Activated CD4-positive, alpha-beta T cell treated with anti-CD3 and anti-CD28 coated beads, Interleukin-2, amount 50 U/mL, for 48 hours (primary cell): ENCODE results near the gene NHERF2.

ENCODE experiments used
- DNase-seq, 2 experiments: peaks; one replicate each; pipeline ENCODE4 v3.0.0-alpha.2; 2020

Gene NHERF2

DNA sequence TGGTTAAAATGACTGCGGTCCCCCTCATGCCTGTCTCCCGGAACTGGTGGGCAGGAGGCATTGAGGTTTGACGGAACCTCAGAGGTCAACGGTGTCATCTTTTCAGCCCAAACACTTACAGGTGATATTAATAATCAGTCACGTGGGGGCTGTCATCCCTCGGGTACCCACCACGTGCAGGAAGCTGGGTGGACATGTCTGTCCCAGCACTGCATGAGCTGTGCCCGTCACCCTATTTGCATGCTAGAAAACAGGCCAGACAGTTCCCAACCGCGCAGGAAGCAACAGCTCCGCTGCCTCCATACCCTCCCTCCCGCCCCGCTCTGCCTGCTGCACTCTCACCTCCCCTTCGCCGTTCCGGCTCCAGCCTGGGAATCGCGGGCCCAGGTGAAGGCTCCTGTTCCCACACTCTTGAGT, 35.6 kb upstream of the NHERF2 start:
- DNase-seq: peak in 1 of 2 experiments; percentile 61

DNA sequence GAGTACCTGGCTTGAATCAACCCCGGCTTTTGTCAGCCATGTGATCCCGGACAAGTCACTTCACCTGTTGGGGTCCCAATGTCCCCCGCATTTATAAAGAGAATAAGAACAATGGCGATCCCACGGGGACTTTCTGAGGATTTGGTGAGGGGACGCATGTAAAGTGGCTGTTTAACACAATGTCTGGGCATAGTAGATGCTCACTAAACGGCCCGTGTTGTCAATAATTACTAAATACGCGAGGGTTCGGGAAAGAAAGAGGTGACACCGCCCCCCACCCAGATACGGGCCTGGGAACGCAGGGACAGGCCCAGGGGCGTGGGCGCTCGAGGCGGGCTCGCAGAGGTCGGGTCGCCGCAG, 35.1 kb upstream of the NHERF2 start:
- no peak for DNase-seq

DNA sequence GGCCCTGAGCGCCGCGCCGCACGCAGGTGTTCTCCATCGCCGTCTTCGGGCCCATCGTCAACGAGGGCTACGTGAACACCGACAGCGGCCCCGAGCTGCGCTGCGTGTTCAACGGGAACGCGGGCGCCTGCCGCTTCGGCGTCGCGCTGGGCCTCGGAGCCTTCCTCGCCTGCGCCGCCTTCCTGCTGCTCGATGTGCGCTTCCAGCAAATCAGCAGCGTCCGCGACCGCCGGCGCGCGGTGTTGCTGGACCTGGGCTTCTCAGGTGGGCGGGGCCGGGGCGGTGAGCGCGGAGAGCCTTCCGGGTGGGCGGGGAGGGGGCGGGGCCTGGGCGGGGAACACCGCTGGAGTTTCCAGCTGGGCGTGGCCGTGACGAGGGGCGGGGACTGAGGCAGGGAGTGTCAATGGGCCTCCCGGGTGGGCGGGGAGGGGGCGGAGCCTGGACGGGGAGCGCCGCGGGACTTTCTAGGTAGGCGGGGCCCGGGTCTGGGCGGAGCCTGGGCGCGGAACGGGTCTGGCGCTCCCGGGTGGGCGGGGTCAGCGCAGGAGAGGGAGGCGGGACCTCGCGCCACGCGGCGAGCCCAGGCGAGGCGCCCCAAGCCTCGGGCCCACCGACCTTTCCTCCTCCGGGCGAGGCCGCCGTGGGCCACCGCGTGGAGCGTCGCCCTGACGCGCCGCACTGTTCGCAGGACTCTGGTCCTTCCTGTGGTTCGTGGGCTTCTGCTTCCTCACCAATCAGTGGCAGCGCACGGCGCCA, 34.6 kb upstream of the NHERF2 start:
- peak; percentile 96 to 97 for DNase-seq

DNA sequence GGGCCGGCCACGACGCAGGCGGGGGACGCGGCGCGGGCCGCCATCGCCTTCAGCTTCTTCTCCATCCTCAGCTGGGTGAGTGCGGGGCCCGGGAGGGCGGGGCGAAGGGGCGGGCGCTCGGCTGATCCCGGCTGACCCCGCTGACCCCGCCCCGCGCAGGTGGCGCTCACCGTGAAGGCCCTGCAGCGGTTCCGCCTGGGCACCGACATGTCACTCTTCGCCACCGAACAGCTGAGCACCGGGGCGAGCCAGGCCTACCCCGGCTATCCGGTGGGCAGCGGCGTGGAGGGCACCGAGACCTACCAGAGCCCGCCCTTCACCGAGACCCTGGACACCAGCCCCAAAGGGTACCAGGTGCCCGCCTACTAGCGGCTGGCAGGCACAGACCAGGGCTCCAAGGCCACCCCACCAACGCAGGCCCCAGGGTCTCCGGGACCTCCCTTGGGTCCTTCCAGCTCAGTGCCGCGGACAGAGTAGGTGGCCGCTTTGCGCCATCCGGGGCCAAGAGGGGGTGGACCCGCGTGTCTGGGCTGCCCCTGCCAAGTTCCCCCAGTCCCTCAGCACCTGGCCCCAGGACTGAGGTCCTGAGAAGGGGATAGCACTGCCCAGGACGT, 33.9 kb upstream of the NHERF2 start:
- no peak for DNase-seq

DNA sequence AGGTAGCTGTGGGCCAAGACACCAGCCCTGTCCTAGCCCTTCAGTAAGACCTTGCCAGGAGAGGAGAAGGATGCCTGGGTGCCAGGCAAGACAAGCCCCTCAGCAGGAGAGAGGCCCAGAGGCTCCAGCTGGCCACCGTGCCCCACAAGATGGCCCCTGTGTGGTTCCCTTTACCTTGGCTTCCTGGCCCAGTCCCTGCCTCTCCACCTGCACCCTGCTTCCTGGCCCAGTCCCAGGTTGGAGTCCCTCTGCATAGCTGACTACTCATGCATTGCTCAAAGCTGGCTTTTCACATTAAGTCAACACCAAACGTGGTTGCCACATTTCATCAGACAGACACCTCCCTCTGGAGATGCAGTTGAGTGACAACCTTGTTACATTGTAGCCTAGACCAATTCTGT, 33.0 kb upstream of the NHERF2 start:
- no peak for DNase-seq

DNA sequence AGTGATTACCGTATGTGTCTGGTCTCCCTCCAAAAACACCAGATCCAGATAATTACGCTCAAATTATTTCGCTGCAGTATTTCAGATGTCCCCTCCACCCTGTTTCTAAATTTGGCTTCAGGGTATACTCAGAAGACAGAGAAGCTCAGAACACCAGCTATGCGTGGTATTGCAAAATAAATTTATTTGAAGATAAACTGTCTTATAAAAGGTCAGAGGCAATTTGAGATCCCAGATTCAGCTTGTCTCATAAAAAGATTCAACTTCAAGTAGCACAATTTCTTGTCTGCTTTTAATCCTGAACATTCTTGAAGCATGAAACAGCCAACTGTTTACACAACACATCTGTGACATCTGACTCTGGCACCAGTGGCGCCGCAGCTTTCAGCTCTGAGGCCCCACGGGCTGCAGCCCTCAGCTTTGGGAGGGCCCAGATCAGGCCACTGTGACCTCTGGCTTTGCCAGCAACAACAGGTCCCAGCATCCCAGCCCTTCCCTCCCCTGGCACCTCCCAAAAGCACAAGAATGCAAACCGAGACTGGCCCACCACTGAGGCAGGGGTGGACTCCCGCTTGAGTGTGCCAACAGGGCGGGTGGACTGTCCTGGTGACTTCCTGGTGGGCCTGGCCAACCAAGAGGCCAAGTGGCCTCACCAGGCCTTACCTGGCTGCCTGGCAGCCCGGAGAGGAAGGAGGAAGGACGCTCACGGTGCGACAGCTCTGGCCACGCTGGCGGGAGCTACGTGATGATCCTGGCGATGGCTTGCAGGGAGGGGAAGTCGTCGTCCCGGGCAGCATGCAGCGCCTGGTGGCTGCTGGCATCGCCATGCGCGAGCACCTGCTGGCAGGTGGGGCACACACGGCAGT, 29.0 kb upstream of the NHERF2 start:
- no peak for DNase-seq

DNA sequence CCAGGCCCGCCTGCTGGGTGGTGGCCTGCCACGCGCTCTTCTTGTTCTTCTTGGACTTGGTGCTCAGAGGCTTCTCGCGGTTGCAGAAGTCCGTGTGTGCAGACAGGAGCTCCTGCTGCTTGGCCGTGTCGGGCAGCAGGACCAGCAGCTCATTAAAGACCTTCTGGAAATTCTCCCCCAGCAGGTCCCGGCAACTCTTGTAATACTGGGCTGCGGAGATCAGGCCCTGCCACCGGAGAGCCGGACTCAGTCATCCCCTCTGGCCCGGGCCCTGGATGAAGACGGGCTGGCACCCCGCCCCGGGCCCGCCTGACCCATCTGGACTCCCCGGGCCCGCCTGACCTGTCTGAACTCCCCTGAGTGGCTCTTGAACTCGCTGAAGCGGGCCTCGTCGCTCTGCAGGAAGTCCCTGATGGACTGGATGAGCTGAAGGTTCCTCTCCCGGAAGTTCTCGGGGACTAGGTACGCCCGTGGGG, 28.3 kb upstream of the NHERF2 start:
- DNase-seq: no peak

DNA sequence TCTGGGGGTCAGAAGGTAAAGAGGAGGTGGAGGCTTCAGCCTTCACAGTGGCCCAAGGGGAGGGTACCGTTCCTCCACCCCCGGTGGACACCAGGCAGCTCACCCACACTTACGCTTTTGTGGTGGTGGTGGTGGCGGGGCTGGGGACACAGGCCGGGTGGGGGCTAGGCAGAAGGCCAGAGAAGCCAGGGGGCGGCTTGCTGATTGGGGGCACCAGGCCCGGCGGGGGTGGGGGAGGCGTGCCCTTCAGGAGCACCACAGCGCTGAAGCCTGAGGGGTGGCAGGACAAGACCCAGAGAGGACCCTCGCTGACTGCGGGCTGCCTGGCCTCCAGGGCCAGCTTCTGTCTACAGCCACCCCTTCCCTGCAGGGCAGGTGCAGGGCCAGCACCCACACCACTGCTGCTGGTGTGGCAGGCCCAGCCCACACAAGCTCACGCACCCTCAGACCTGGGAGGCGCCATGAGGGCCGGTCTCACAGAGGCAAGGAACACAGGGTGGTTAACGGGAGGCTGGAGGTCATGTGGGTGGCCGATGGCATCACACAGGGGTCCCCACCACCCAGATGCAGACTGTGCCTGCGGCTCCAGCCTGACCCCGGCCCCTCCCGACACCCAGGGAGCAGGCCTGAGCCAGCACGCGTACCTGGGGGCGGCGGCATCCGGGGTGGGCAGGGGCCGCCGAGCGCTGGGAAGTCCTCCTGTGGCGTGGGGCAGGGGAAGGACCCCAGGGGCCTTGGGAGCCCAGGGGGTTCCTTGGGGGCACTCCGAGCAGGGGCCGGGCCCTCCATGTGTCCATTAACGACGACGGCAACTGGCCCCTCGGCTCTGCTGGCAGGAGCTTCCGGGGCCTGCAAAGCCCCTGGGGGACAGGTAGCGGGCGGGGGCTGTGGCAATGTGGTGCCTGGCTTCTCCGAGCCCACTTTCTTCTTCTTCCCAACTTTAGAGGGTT, 27.6 kb upstream of the NHERF2 start:
- DNase-seq: no peak

DNA sequence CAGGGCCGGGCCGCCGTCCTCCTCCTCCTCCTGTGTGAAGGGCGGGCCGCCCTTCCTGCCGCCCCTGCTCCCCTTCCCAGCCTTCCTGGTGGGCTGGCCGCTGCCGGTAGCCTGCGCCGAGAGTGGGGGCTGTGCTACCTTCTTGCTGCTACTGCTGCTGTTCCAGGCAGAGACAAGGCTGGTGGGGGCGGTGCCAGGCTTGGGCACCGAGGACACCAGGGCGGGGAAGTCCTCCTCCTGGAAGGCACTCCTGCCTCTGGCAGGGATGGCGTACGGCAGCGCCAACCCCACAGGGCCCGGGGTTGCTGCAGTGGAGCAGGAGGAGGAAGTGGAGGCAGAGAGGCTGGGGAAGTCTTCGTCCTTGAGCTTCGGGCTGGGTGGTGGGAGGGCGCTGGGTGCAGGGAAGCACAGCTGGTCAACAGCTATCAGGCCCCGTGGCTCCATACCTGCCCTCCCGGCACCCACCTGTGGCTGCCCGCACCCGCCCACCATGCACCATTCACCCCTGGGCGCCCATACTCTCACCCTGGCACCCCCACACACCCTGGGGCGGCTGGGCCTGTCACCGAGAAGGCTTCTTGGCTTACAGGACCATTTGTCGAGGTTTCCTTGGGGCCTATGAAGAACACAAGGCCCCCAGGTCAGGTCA, 26.7 kb upstream of the NHERF2 start:
- DNase-seq: no peak

DNA sequence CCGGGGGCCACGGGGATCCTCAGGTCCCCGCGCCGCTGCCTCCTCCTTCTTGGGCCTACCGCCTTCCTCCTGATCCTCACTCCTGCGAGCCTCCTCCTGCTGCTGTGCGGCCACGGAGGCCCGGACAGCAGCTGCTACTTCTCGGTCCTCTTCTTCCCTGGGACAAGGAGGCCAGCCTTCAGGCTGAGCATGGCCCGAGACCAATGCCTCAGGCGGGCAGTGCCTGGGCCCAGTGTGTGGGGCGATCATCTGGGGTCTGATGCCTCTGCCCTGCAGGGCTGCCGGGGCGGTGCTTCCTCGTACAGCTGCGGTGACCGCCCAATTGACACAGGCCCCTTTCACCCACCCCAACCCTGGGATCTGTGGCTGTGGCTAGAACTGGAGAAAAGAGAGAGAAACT, 25.7 kb upstream of the NHERF2 start:
- DNase-seq: no peak

DNA sequence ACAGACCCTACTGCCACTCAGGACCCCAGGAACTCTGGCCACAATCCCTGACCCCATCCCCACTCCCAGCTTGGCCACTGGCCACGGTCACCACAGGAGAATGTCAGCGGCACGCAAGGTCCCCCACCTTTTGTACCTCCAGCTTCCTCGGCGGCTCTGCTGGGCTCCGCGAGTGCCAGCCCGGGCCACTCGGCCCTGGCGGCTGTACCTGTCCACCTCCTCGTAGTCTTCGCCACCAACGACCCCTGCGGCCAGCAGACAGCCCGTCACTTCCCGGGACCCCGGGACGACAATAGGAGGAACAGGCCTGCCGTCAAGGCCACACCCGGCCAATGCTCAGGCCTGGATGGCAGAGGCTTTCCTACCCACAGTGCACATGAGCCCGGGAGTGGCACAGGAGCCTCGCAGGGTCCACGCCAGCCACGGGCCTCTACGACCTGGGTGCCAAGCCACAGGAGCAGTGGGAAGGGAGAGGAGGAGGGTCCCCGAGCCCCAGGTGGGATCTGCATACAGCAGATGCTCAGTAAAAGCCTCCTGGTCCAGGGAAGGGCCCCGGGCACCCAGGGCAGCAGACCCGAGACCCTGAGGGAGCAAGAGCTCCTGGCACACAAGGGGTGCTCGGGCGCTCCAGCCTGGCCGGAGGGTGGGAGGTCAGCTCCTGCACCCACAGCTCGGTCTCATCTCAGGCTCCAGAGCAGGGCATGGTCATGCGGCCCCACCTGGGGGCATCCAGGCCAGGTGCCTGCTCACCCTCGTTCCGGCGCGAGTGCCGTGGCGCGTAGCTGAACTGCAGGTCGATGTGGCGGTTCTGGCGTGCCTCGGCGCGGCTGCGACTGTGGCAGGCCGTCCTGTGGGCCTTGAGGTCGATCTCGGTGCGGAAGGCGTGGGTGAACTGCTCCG, 25.0 kb upstream of the NHERF2 start:
- no peak for DNase-seq

DNA sequence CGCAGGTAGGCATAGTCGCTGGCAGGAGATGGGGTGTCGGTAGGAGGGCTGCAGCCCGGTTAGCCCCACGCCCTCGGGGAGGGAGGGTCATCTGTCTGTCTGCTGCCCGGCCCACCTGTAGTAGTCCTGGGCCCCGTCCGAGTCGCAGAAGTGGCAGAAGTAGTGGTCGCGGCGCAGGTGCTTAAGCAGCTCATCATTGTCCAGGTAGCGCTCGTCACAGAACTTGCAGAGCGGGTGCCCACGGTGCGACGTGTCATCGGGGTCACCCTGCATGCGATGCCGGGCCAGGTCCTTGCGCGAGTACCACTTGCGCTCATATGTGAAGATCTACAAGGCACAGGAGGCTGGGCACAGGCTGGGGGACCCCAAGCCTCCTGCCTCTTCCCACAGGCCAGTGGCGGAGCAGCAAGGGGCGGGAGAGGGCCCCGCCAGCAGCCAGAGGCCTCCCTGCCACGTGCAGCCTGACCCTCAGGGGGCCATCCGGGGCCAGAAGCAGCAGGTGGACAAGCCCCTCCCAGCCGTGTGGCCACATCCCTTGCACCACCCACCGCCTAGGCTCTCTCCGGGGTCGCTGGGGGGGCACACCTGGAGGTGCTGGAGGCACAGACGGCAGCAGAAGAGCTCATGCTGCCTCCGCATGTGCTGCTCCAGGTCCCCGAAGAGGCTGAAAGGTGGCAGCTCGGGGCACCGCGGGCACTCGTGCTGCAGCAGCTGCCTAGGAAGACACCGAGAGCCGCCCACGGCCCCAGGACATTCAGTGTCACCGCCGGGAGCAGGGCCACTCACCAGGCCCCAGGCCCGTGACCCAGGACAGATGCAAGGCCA, 24.1 kb upstream of the NHERF2 start:
- DNase-seq: no peak

DNA sequence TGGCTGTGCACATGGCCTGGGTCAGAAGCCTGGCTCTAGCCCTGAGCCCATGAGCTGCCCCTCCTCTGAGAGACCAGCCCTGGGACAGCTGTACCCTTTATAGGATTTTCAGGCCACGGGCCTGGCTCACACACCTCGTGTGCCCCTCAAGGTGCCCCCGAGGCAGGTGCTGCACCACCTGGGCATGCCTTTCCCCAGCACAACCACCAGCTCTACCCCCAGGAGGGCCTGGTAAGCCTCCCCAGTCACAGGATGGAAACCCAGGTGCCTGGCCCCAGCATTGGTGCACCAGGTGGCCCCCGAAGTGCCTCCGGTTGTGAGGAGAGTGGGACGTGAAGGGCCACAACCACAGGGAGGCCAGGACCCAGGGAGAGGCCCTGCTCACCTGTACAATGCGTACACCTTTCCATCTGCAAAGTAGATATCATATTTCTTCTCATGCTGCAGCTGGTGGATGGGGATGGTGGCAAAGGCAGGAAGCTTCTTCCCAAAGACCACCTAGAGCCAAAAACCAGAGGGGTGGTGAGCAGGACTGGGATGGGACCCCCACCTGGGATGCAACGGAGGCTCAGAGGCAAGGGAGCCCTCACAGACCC, 23.4 kb upstream of the NHERF2 start:
- no peak for DNase-seq

DNA sequence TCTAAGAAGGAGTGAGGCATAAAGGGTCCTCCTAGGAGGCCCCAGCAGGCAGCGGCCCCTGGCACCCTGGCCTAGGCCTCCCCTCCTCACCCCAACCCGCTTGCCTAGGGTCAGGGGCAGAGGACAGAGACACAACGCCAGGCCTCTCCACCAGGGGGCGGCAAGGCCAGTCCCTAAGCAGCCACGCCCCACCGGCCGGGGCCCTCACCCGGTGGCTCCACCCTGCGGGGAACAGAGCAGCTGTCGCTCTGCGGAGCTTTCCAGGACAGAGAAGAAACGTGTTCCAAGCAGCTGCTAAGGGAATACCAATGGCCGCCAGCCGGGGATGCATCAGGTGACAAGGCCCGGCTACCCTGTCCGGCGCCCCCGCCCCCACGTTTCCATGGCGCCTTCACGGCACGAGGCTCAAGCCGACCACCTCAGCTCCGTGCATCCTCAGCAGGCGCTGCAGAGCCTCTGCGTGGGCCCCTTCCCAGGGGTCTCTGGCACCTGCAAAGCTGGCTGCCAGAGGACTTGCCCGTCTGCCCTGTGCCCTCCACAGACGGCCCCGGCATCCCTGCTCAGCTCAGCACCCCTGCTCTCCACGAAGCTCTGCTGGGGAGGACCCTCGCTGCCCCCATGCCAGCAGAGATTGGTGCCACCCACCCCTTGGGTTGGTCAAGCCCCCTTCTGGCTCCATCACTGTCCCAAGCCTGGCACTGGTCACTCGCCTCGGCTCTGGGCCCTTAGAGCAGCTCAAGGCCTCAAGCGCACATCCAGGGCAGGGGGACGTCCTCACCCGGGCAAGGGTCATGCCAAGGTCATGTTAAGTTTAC, 22.7 kb upstream of the NHERF2 start:
- peak; percentile 92 to 93 for DNase-seq

DNA sequence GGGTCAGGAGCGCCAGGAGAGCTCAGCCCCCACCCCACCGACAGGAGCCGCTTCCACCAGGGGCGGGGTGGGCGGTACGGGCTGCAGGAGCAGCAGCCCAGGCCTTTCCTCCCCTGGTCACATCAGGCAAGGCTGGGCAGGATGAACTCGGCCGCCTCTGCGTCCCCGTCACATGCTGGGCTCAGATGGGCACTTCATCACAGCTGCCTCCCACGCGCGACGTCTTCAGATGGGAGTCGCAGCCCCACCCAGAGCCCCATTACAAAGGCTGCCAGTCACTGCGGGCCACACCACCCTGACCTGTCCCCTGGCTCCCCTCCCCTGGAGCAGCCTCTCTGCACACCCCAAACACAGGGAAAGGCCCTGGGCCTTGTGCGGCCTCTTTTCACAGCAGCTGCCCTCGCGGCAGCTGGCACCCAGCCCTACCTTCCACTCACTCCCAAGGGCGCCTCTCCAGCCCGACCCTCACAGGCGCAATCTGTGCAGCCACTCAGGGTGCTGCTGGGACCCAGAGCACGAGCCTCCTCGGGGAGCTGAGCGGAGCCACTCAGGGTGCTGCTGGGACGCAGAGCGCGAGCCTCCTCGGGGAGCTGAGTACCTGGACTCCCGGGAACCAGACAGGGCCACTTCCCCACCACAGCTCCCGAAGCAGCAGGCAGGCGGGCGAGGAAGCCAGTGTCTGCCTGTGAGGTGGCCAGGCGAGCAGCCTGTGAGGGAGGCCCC, 21.7 kb upstream of the NHERF2 start:
- no peak for DNase-seq

DNA sequence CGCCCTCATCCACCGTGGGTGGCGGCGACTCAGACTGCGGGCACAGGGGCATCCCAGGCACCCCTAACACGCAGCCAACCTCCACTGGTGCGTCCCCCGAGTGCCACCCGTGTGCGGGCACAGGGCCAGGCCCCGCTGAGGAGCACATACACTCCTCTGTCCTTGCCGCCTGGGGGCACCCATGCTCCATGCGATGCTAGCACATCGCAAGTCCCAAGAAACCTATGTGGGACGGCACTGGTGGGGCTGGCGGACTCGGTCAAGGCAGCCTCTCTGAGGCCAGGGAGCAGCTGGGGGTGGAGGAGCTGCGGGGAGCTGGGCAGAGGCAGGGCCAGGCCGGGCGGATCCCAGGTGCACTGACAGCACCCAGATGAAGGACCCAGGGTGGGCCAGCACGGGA, 21.1 kb upstream of the NHERF2 start:
- DNase-seq: no peak

DNA sequence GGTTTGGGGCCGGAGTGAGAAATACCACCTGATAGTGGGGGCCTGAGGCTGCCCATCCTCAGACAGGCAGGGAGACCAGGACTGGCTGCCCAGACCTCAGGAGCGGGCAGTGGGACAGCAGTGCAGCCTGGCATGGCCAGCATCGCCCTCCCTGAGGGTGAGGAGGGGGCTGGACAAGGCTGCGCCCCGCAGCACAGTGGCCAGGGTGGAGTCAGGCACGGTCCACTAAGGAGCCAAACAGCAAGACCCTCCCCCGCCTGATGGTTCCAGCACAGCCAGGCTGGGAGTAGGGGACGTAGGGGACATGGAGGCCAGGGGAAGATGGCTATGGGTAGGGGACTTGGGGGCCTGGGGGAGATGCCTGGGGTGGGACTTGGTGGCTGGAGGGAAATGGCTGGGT, 20.4 kb upstream of the NHERF2 start:
- no peak for DNase-seq
